Activated CD4-positive, alpha-beta T cell treated with anti-CD3 and anti-CD28 coated beads, Interleukin-2, amount 50 U/mL, for 1 hour (primary cell): Measurements from ENCODE around the gene ST6GALNAC3.
"Not testable (repeated sequence)": the region's sequence is repeated elsewhere in the genome, so short reads cannot be mapped to it uniquely, and the experiment has no call there.

Experiments used
- DNase-seq: peaks from one replicate; pipeline ENCODE4 v3.0.0-alpha.2; 2020

Gene ST6GALNAC3

GRCh38 chr1:76074321-76075187, at the start of gene ST6GALNAC3:
Gene ST6GALNAC3 (plus strand): TSS chr1:76074746.
- DNase-seq: peak; percentile 71

- DNase-seq: no peak
Observed at GRCh38 chr1:76027341-76027740, 47.2 kb upstream of the ST6GALNAC3 start.

- DNase-seq: no peak
Observed at GRCh38 chr1:76029331-76029730, 45.2 kb upstream of the ST6GALNAC3 start.

- no peak for DNase-seq
Observed at GRCh38 chr1:76031496-76031895, 43.0 kb upstream of the ST6GALNAC3 start.

- no peak for DNase-seq
Observed at GRCh38 chr1:76033800-76034475, 40.6 kb upstream of the ST6GALNAC3 start.

- no peak for DNase-seq
Observed at GRCh38 chr1:76035053-76035452, 39.5 kb upstream of the ST6GALNAC3 start.

- DNase-seq: no peak
Observed at GRCh38 chr1:76037324-76037723, 37.2 kb upstream of the ST6GALNAC3 start.

- no peak for DNase-seq
Observed at GRCh38 chr1:76038287-76039004, 36.1 kb upstream of the ST6GALNAC3 start.

GRCh38 chr1:76046149-76046548, 28.4 kb upstream of the ST6GALNAC3 start:
- DNase-seq: no peak

GRCh38 chr1:76048219-76048618, 26.3 kb upstream of the ST6GALNAC3 start:
- DNase-seq: no peak

- DNase-seq: no peak
Observed at GRCh38 chr1:76048926-76049325, 25.6 kb upstream of the ST6GALNAC3 start.

GRCh38 chr1:76049498-76049897, 25.0 kb upstream of the ST6GALNAC3 start:
- no peak for DNase-seq

GRCh38 chr1:76050073-76050472, 24.5 kb upstream of the ST6GALNAC3 start:
- DNase-seq: not testable (repeated sequence)

- no peak for DNase-seq
Observed at GRCh38 chr1:76053021-76053420, 21.5 kb upstream of the ST6GALNAC3 start.

GRCh38 chr1:76054359-76054758, 20.2 kb upstream of the ST6GALNAC3 start:
- no peak for DNase-seq

GRCh38 chr1:76055987-76056386, 18.6 kb upstream of the ST6GALNAC3 start:
- no peak for DNase-seq

GRCh38 chr1:76059451-76059850, 15.1 kb upstream of the ST6GALNAC3 start:
- no peak for DNase-seq

- DNase-seq: no peak
Observed at GRCh38 chr1:76065270-76065669, 9.3 kb upstream of the ST6GALNAC3 start.

- DNase-seq: no peak
Observed at GRCh38 chr1:76066394-76066793, 8.2 kb upstream of the ST6GALNAC3 start.

- no peak for DNase-seq
Observed at GRCh38 chr1:76068542-76068941, 6.0 kb upstream of the ST6GALNAC3 start.

- no peak for DNase-seq
Observed at GRCh38 chr1:76068953-76069561, 5.5 kb upstream of the ST6GALNAC3 start.

- DNase-seq: no peak
Observed at GRCh38 chr1:76070538-76070937, 4.0 kb upstream of the ST6GALNAC3 start.

- no peak for DNase-seq
Observed at GRCh38 chr1:76073481-76073880, 1.1 kb upstream of the ST6GALNAC3 start.
